ENCODE results near the gene NUPR2.
A peak's percentile ranks its signal among the peaks of the same experiment; 100 is the strongest.
"Not testable (repeated sequence)": the region's sequence is repeated elsewhere in the genome, so short reads cannot be mapped to it uniquely, and the experiment has no call there.

The NUPR2 gene
- total RNA-seq = 0.05 to 0.13 reads per million in 2 donors

- no peak for DNase-seq
These were observed at the start of gene NUPR2 for GRCh38 chr7:56115852-56116538. NUPR2 (minus strand) TSS chr7:56116417; CDS start chr7:56116314, 103 bp downstream.

GRCh38 chr7:56157238-56157790 lies 41.1 kb upstream of the NUPR2 start:
- no peak for DNase-seq

- not testable (repeated sequence) for DNase-seq
These were observed 14.8 kb upstream of the NUPR2 start for GRCh38 chr7:56131062-56131461.

GRCh38 chr7:56127241-56127975 lies 11.2 kb upstream of the NUPR2 start:
- no peak for DNase-seq

- DNase-seq = no peak
These were observed 9.6 kb upstream of the NUPR2 start for GRCh38 chr7:56125831-56126230.

GRCh38 chr7:56124981-56125380 lies 8.8 kb upstream of the NUPR2 start:
- DNase-seq = no peak

GRCh38 chr7:56121440-56121839 lies 5.2 kb upstream of the NUPR2 start:
- DNase-seq = no peak

- DNase-seq = not testable (repeated sequence)
These were observed 4.0 kb downstream of the NUPR2 start for GRCh38 chr7:56112244-56112643.

GRCh38 chr7:56110611-56111010 lies 5.6 kb downstream of the NUPR2 start:
- no peak for DNase-seq

GRCh38 chr7:56107954-56108258 lies 8.3 kb downstream of the NUPR2 start:
- DNase-seq = no peak

GRCh38 chr7:56106108-56107073 lies 9.8 kb downstream of the NUPR2 start, which contains the start of gene CHCHD2:
CHCHD2 (minus strand) TSS chr7:56106476; CDS start chr7:56106413, 63 bp downstream.
- DNase-seq = peak; percentile 72

- no peak for DNase-seq
These were observed 10.7 kb downstream of the NUPR2 start for GRCh38 chr7:56105508-56105907.

GRCh38 chr7:56104138-56104537 lies 12.1 kb downstream of the NUPR2 start:
- DNase-seq = not testable (repeated sequence)

- no peak for DNase-seq
These were observed 16.6 kb downstream of the NUPR2 start for GRCh38 chr7:56099653-56100052.

GRCh38 chr7:56098187-56099008 lies 17.8 kb downstream of the NUPR2 start:
- not testable (repeated sequence) for DNase-seq

- no peak for DNase-seq
These were observed 18.5 kb downstream of the NUPR2 start for GRCh38 chr7:56097700-56098099.

- no peak for DNase-seq
These were observed 23.3 kb downstream of the NUPR2 start, which contains the start of gene PHKG1 for GRCh38 chr7:56092789-56093531. PHKG1 (minus strand) TSS chr7:56092952; CDS start chr7:56088941, 4,011 bp downstream.

- DNase-seq = not testable (repeated sequence)
These were observed 23.8 kb downstream of the NUPR2 start for GRCh38 chr7:56092388-56092787.

GRCh38 chr7:56091591-56091990 lies 24.6 kb downstream of the NUPR2 start:
- DNase-seq = no peak

GRCh38 chr7:56087445-56087844 lies 28.8 kb downstream of the NUPR2 start:
- no peak for DNase-seq

GRCh38 chr7:56086761-56087160 lies 29.5 kb downstream of the NUPR2 start:
- DNase-seq = no peak
